NCI-H510A (cell line): Measurements from ENCODE around the gene RPL22.
A peak's percentile ranks its signal among the peaks of the same experiment; 100 is the strongest.
"Not testable (repeated sequence)": the region's sequence is repeated elsewhere in the genome, so short reads cannot be mapped to it uniquely, and the experiment has no call there.

ENCODE experiments used
- DNase-seq: peaks from one replicate; lab custom pipeline; 2025; lab: John Stamatoyannopoulos, UW

Gene RPL22

DNA sequence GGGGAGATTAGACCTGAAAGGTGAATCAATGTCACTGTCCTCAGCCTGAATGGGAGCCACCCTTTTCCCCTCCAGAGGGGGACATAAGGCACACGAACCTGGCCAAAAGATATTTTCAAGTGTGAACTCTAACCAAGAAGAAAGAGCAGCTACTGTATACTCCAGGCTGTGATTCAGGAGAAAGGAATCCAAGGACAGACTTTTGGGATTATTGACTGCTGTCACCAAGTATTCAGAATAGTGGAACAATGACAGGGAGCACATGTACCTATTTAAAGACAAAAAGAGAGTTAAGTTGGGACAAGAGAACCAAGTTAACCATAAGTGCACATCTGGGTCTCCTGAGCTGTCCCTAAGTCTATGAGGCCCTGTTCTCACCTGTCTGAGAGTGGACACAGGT, 34.0 kb upstream of the RPL22 start:
- no peak for DNase-seq

DNA sequence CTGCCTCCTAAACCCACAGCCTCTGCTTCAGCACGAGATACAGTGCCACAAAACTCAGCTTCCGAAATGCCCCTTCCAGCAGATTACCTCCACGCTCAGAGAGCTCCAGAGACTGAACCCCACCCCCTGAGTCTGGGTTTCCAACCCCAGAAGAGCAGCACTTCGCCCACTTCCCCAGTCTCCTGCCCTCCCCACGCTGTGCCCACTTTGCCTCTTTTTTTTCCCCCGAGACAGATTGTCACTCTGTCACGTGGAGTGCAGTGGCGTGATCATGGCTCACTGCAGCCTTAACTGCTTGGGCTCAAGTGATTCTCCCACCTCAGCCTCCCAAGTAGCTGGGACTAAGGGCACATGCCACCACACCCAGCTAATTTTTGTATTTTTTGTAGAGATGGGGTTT, 26.3 kb upstream of the RPL22 start:
- DNase-seq, result no peak

DNA sequence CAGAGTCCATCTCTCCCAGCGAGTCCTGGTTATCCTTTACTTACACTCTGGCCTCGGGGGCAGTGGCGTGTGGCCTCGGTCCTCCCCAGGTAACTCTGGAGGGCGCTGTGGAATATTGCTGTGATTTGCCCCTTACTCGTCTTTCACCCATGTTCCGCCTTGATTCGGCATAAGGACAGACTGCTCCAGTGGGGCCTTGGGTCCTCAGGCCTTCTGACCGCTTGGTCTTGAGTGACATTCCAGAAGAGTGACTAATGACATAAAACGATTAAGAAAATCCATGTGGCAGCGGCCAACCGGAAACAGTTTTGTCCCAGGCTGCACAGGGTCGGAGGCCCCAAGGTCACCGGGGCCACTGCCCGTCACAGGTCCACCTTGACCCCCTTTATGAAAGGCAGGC, 25.3 kb upstream of the RPL22 start:
- no peak for DNase-seq

DNA sequence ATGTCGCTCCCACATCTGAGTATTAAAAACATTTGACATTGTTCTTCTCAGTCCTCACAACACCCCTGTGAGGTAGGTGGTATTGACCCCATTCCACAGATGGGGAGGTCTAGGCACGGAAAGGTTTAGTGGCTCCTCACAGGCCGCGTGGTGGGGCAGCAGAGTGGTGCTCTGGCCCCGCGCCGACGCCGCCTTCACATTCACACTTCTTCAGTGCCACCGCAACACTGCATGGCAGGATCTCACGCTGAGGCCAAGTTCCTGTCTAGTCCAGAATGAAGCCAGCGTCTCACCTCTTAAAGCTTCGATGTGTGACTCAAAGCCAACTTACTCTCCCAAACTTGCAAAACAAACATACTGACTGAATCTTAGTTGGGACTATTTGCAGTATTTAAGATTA, 24.2 kb upstream of the RPL22 start:
- DNase-seq, result no peak

DNA sequence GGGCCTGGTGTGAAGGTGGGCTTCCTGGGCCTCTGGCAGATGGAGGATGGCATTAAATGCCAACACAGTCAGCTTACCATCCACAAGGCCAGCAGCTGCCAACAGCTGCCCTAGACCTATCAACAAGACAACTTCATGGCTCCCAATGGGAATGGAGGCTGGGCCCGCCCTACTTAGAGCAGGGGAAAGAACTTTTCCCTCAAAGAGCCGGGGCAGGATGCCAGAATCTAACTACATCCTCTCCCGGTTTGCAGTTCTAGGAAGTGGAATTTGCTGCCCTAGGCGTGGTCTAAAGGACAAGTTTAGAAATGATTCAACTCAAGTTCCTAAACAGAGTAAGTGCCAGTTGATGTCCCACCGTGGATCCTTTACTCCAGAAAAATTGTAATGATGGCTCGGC, 23.2 kb upstream of the RPL22 start:
- DNase-seq, result no peak

DNA sequence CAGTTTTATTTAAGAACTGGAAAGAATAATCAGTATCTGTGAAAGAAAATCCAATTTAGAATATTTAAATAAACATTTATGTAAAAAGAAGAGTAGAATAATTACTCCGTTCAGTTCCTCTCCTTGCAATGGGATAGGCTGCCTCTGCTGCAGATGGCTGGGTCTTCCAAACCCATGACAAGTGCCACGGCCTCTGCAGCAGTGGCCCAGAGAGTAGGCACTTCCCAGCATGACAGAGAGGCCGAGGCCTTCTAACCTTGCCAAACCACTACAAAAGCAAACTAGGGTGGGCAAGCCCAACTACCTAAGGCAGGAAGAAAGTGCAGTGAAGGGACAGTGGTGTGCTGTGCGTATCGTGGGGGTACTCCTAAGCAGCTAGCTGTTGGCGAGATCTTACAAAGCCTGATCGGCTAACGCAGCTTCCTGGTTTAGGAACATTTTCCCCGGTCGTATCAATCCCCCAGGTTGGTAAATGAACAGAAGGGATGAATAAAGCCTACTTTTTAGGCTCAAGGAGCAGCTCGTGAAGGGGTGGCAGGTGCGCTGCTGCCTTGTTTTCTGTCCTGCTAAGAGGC, 21.9 kb upstream of the RPL22 start:
- DNase-seq, result no peak

DNA sequence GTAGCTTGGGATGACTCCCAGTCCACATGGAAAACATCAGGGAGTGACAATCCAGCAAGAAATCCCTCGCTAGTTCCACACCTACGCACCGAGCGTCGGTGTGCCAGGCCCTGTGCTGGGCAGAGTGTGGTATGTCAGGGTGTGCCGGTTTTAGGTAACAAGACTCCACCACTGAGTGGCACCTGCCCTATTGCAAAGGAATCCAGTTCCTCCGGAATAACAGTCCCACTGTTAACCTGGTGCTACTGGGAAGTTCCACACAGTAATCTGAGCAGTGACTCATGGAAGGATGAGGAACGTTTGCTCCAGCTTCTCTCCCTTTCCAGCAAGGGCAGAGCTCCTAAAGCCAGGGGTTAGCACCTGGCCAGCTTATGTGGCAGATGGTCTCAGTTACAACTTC, 20.8 kb upstream of the RPL22 start:
- no peak for DNase-seq

DNA sequence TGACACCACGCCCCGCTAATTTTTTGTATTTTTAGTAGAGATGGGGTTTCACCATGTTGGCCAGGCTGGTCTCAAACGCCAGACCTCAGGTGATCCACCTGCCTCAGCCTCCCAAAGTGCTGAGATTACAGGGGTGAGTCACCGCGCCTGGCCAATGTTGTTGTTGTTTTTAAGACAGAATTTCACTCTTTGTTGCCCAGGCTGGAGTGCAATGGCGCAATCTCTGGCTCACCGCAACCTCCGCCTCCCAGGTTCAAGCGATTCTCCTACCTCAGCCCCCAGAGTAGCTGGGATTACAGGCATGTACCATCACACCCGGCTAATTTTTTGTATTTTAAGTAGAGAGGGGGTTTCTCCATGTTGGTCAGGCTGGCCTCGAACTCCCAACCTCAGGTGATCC, 20.2 kb upstream of the RPL22 start:
- DNase-seq, result not testable (repeated sequence)

DNA sequence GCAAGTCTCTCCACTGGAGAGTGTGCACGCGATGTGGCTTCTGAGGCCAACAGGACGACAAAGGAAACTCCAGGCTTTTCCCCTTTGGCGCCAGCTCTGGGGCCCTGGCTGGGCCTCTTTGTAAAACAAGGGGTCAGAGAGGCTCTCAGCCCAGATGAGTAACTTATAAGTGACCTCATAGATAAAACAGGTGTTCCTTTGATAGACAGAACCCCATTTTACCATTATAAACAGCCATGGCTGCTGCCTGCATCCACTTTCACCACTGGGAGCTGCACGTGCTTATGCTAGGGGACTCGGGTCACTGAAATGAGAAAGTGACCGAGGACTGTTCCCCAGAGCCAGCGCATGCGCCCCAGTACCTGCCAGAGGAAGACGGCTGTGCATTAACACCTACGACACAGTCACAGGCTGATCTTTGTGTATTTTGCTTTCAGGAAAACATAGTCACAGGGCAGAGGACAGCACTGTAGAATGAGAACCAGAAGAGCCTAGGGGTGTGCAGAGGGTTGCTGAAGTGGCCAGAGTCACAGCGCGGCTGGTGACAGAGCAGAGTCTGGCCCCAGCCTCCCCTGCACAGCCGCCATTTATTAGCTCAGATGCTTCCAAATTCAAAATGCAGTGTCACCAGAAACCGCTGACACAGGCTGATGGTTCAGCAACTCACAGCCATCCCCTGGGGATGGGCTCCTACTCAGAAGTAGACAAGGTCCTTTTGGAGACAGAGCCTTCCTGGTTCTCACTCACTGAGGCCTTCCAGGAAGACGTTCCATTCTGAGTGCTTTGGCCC, 19.2 kb upstream of the RPL22 start:
- no peak for DNase-seq

DNA sequence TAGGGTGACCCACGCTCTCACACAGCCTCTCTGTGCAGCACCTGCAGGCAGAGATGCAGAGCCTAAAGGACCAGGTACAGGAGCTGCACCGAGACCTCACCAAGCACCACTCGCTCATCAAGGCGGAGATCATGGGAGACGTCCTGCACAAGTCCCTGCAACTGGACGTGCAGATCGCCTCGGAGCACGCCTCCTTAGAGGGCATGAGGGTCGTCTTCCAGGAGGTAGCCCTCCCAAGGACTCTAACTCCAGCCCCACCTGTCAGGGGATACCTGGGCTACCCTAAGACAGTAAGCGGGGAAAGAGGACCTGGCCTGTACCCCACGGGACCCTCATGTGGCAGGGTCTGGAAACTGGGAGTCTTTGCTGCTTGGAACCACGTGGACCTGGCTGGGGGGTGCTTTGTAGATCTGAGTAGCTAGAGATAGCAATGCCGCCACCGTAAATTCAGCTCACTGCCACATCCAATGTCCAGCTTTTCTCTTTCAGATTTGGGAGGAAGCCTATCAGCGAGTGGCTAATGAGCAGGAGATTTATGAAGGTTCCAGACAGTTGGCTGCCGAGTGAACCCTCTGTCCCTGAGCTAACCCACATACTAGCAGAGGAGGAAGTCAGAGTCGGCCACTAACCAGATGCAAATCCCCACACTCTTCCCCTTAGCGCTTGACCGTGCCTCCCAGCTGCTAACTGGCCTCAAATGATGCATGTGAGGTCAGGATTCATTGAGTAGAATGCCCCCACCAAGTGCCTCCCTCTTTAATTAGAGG, 13.0 kb upstream of the RPL22 start:
- no peak for DNase-seq

DNA sequence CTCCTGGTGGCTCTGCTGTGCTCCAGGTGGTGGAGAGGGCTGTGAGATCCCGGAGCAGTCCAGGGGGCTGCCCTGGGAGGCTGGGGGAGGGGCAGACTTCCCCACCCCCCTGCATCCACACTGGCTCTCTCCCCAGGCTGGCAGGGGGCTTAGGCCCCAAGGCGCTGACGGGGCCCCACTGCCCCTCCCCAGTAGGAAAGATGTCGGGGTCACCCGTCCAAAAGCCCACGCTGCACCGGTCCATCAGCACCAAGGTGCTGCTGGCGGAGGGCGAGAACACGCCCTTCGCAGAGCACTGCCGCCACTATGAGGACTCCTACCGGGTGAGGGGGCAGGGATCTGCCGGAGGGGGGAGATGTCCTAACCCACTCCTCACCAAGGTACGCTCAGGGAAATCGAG, 12.3 kb upstream of the RPL22 start:
- no peak for DNase-seq

DNA sequence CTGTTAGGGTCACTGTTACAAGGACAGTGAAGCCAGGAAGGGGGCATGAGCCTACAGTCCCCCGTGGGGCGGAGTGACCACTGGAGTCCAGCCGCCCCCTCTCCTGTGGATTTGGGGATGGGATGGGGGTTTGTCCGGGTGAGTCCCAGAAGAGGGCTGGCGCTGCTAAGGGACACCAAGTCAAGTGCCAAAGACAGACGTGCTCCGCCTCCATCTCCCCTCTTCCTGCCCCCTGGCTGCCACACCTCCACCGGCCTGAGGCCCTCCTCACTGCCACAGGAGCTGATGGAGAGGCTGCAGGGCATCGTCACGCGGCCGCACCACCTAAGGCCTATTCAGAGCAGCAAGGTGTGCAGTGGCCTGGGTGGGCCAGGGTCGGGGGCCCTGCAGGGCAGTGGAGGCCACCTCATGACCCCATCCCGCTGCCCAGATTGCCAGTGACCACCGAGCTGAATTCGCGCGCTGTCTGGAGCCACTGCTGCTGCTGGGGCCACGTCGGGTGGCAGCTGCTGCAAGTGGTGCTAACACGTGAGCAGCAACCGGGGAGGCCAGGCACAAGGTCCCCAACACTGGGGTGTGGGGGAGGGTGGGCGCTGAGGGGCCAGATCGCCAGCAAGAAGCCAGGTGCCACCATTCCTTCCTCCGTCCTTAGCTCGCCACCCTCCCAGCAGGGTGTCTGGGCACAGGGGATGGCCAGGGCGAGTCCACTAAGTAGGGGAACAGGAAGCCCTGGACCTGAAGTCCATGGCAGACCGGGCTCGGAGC, 11.4 kb upstream of the RPL22 start:
- DNase-seq, result no peak

DNA sequence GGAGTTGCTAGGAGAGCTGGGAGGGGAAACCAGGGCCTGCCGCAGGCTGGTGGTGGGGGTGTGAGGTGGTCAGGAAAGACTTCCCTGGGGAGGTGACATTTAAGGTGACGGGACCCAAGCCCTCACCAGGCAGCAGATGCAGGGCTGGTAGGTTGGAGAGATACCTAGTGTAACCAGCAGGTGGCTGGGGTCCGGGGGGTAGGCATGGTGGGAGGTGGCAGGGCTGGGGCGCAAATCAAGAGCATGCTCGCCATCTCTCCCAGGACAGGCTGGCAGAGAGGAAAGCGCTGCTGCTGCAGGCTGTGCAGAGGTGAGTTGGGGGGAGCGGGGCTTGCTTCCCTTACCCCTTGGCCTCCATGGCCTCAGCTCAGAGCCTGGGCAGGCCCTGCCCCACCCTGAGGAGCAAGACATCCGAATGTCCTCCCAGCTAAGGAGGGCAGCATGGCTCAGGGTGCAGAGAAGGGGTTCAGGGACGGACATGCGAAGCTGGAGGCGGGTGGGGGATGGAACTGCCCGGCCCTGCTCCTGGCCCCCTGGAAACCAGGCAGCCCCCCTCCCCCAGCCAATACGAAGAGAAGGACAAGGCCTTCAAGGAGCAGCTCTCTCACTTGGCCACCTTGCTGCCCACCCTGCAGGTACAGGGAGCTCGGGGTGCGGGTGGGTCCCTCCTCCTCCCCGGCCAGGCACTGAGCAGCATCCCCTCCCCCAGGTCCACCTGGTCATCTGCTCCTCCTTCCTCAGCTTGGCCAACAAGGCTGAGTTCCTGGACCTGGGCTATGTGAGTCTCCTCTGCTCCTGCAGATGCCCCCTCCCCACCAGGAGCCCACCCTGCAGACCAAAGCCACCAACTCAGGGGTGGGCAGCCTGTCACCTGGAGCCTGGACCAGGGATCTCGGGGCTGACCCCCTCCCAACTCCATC, 10.5 kb upstream of the RPL22 start:
- DNase-seq, result peak; percentile 59

DNA sequence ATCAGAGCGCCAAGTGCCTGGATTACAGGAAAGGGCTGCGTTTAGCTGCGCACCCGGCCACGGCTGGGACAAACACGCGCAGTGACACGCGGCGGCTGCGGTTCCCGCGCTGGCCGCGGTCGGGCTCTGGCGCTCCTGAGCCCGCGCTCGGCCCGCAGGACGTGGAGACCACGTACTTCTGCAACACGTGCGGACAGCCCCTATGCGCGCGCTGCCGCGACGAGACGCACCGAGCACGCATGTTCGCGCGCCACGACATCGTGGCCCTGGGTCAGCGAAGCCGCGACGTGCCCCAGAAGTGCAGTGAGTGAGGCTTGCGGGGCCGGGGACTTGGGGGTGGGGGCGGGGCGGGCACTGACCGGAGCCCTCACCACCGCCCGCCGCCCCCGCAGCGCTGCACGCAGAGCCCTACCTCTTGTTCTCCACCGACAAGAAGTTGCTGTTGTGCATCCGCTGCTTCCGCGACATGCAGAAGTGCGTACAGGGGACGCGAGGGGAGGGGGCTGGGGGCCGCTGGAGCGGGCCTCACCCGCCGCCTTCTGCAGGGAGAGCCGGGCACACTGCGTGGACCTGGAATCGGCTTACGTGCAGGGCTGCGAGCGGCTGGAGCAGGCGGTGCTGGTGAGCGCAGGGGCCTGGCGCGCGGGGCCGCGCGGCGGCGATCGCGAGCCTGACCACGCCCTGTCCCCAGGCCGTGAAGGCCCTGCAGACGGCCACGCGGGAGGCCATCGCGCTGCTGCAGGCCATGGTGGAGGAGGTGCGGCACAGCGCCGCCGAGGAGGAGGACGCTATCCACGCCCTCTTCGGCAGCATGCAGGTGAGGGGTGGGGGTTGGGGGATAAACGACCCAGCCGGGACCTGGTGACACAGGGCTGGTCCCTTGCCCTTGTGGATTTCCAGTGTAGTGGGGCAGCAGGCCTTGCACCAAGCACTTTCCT, 9.6 kb upstream of the RPL22 start:
- peak; percentile 74 for DNase-seq

DNA sequence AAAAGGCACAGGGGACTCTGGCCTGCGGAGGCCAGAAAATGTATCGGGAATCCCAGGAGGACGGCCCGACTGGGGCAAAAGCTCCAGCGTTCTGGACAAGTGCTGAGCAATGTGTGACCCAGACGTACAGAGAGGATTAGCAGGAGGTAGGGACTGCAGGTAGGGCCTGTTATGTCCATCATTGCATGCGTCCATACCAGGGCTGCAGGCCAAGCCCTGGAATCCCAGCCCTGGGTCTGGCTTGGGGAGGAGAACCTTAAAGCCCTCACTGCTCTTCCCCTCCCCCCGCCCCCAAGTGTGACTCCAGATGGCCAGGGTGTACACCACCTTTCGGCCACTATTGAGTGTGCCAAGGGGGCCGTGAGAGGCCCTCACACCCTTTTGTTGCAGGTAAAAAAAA, 8.5 kb upstream of the RPL22 start:
- DNase-seq, result no peak

DNA sequence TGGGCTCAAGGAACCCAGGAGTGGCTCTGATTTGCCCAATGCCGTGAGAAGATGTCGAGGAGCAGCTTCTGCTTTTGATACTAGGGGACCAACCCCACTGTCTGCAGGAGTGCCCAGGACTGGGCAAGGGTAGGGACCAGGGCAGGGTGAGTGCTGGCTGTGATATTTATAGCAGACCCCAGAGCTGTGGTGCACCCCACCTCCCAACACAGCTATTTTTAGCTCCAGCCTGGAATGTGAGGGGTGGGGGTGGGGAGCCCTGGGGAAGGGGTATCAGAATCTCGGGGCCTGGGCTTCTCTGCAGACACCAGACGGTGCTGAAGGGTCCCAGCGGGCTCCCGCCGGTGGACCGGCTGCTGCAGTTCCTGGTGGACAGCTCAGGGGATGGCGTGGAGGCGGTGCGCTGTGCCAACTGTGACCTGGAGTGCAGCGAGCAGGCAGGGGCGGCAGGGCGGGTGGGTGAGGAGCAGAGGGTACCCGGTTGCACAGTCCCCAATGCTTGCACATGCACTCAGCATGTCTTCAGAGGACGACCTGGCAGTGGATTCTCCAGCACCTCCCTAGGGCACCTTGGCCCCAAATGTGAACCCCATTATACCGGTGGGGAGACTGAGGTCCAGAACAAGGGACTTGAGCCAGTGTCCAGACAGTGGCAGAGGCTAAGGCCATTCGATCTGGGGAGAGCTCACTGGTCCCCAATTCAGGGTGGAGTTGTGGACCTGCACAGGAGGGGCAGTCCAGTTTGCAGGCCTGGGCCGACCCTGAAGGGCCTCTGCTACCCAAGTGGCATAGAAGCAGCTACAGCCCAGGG, 7.9 kb upstream of the RPL22 start:
- DNase-seq, result no peak

DNA sequence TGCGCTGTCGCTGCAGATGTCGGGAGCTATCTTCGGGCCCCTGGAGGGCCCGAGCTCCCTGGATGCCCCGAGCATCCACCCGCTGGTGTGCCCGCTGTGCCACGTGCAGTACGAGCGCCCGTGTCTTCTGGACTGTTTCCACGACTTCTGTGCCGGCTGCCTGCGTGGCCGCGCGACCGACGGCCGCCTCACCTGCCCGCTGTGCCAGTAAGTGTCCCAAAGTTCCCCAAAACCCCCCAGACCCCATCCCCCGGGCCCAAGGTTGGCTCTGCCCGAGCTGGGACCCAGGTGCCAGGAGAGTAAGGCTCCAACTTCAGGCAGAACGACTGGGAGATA, 7.1 kb upstream of the RPL22 start:
- no peak for DNase-seq

DNA sequence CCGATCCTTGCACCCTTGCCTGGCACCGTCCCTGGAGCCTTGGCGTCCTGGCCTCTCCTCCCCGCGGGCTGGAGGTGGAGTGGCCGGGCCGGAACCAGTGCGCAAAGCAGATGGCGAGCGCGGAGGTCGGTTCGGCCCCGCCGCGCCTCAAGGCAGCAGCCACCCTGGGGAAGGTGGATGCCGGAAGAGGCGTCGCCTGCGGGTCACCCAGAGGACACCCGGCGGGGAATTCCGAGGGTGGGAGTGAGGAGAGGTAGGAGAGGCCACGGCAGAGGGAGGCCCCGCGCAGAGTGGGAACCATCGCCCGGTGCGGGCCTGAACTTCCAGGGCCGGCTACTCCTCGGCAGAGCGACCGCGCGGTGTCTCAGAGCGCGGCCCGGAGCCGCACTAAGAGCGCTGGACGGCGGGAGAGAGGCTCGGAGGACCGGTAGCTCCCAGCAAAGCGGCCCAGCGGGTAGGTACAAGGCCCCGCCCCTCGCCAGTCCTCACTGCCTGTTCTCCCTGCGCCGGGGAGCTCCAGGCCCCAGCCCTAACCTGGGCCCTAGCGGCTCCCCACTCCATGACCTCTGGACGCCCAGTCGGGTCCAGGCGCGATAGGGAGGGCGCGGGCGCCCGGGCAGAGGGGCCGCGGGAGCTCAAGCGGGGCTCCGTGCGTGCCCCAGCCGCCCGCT, 6.6 kb upstream of the RPL22 start, which contains the start of gene RNF207:
TSS of gene RNF207 (plus strand) at position 271 of the 671 bp plus-strand sequence. CDS start 417 bp downstream, outside the sequence.
- DNase-seq, result peak; percentile 97

DNA sequence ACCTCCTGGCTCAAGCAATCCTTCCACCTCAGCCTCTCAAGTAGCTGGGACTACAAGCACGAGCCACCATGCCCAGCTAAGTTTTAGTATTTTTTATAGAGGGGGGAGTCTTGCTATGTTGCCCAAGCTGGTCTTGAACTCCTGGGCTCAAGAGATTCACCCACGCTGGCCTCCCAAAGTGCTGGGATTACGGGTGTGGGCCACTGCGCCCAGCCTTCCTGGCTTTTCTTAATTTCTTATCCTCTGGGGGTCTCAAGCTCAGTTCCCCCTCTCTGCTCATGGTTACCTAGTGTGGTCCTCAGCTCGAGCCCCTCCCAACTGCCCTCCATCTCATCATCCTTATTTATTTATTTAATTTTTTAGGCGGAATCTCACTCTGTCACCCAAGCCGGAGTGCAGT, 2.9 kb upstream of the RPL22 start:
- no peak for DNase-seq
